Parathyroid adenoma (tissue), 2 donors: ENCODE data around the gene ETHE1.

ENCODE experiments used
- H2AFZ ChIP-seq: fragments of 300-600 bp; sonication (generic); one replicate; pipeline ENCODE4 v1.7.0; 2017; ENCODE audit warnings: antibody characterized with exemption, mild to moderate bottlenecking
- H3K27ac ChIP-seq: fragments of 300-600 bp; sonication (generic); one replicate; pipeline ENCODE4 v1.7.0; 2017
- H3K27me3 ChIP-seq: fragments of 300-600 bp; sonication (generic); one replicate; pipeline ENCODE4 v1.7.0; 2017; ENCODE audit warnings: low read length; ENCODE audit not compliant: control insufficient read depth, insufficient read depth
- H3K36me3 ChIP-seq: fragments of 300-600 bp; sonication (generic); one replicate; pipeline ENCODE4 v1.7.0; 2017; ENCODE audit warnings: low read length; ENCODE audit not compliant: control insufficient read depth, insufficient read depth
- H3K4me1 ChIP-seq: fragments of 300-600 bp; sonication (generic); one replicate; pipeline ENCODE4 v1.7.0; 2017; ENCODE audit warnings: control low read depth
- H3K4me2 ChIP-seq: fragments of 300-600 bp; sonication (generic); one replicate; pipeline ENCODE4 v1.7.0; 2017; ENCODE audit warnings: low read length
- H3K4me3 ChIP-seq: fragments of 300-600 bp; sonication (generic); one replicate; pipeline ENCODE4 v1.7.0; 2017; ENCODE audit warnings: low read depth, low read length
- H3K79me2 ChIP-seq: fragments of 300-600 bp; sonication (generic); one replicate; pipeline ENCODE4 v1.7.0; 2017; ENCODE audit warnings: control low read depth
- H3K9ac ChIP-seq: fragments of 300-600 bp; sonication (generic); one replicate; pipeline ENCODE4 v1.7.0; 2017; ENCODE audit warnings: mild to moderate bottlenecking
- H3K9me3 ChIP-seq: fragments of 300-600 bp; sonication (generic); one replicate; pipeline ENCODE4 v1.7.0; 2017; ENCODE audit warnings: low read length; ENCODE audit not compliant: control insufficient read depth
- TF ChIP-seq, protein P1 (sequence below): fragments of 300-600 bp; sonication (generic); IDR thresholded peaks from one replicate; pipeline ENCODE4 v1.7.0; 2017; ENCODE audit warnings: antibody characterized with exemption, mild to moderate bottlenecking
- donor health status: primary hyperparathyroidism.

The ETHE1 gene

GRCh38 chr19:43534816-43535761 lies 8.1 kb upstream of the ETHE1 start:
- no peaks in the 10 kb centered on the region for H3K36me3 ChIP-seq
- no peaks in the 10 kb centered on the region for H3K27me3 ChIP-seq
- H3K4me2 ChIP-seq: peak overlapping the region; percentile 91
- peak overlapping the region; percentile 90 for H2AFZ ChIP-seq
- no peaks in the 10 kb centered on the region for H3K9me3 ChIP-seq
- H3K79me2 ChIP-seq: no peaks in the 10 kb centered on the region
- peaks cover 16% of the 10 kb centered on the region for H3K4me1 ChIP-seq
- no peak overlapping the region for H3K4me3 ChIP-seq
- TF ChIP-seq, protein P1, sequence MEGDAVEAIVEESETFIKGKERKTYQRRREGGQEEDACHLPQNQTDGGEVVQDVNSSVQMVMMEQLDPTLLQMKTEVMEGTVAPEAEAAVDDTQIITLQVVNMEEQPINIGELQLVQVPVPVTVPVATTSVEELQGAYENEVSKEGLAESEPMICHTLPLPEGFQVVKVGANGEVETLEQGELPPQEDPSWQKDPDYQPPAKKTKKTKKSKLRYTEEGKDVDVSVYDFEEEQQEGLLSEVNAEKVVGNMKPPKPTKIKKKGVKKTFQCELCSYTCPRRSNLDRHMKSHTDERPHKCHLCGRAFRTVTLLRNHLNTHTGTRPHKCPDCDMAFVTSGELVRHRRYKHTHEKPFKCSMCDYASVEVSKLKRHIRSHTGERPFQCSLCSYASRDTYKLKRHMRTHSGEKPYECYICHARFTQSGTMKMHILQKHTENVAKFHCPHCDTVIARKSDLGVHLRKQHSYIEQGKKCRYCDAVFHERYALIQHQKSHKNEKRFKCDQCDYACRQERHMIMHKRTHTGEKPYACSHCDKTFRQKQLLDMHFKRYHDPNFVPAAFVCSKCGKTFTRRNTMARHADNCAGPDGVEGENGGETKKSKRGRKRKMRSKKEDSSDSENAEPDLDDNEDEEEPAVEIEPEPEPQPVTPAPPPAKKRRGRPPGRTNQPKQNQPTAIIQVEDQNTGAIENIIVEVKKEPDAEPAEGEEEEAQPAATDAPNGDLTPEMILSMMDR: peak; percentile 70
- no peak overlapping the region for H3K9ac ChIP-seq
- H3K27ac ChIP-seq: peak overlapping the region; percentile 92

DNA sequence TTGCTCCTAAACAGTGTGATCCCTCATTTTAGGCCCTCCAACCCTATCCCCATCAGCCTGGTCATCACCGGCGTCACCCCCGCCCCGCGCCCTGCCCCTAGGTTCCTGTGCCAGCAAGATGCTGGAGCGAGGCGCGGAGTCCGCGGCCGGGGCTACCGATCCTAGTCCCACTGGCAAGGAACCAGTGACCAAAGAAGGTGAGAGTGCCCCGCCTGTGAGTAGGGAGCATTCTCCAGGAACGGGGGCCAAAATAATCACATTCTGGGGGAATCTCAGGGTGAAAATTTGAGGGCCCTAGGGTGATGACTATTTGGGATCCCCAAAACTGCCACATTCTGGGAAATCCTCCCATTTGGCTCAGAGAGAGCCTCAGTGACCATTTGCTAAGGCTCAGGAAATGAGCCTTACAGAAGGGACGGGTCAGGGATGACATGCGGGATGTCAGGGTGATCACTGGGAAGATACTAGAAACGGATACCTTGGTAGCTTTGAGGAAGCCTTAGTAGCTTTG lies 7.4 kb upstream of the ETHE1 start:
- H2AFZ ChIP-seq: peak overlapping the region; percentile 90
- H3K4me3 ChIP-seq: peak overlapping the region; percentile 60
- H3K9ac ChIP-seq: no peak overlapping the region
- TF ChIP-seq, protein P1: no peak
- H3K27ac ChIP-seq: peak overlapping the region; percentile 92
- H3K79me2 ChIP-seq: no peaks in the 10 kb centered on the region
- peak overlapping the region; percentile 91 for H3K4me2 ChIP-seq
- no peaks in the 10 kb centered on the region for H3K27me3 ChIP-seq
- H3K4me1 ChIP-seq: peaks cover 16% of the 10 kb centered on the region
- H3K36me3 ChIP-seq: no peaks in the 10 kb centered on the region
- H3K9me3 ChIP-seq: no peaks in the 10 kb centered on the region

- TF ChIP-seq, protein P1: no peak
- Histone ChIP-seq H2AFZ (peak overlapping the region; percentile 90), H3K9ac (no peak overlapping the region), H3K4me3 (peak overlapping the region; percentile 60), H3K79me2 (no peaks in the 10 kb centered on the region), H3K4me1 (peaks cover 16% of the 10 kb centered on the region), H3K27me3 (no peaks in the 10 kb centered on the region), H3K27ac (peak overlapping the region; percentile 92), H3K36me3 (no peaks in the 10 kb centered on the region), H3K4me2 (peak overlapping the region; percentile 91), H3K9me3 (no peaks in the 10 kb centered on the region)
Observed at GRCh38 chr19:43533546-43534304, 6.7 kb upstream of the ETHE1 start.

- Histone ChIP-seq H3K27ac (peak within 1 kb of the TSS; percentile 92), H2AFZ (peak within 1 kb of the TSS; percentile 90), H3K9me3 (no peaks in the 10 kb centered on the region), H3K27me3 (no peaks in the 10 kb centered on the region), H3K4me3 (peak within 1 kb of the TSS; percentile 60), H3K79me2 (no peaks in the 10 kb centered on the region), H3K36me3 (no peaks in the 10 kb centered on the region), H3K4me2 (peak within 1 kb of the TSS; percentile 91), H3K9ac (no peak within 1 kb of the TSS), H3K4me1 (peaks cover 16% of the 10 kb centered on the region)
- TF ChIP-seq, protein P1: no peak
Observed at GRCh38 chr19:43532962-43533545, 6.1 kb upstream of the ETHE1 start, which contains the start of gene ZNF575. ZNF575 (plus strand) TSS chr19:43533188; CDS start chr19:43534423, 1,235 bp downstream.
